Adrenal gland (tissue), 5 donors: ENCODE data around the gene ARHGAP10.

Source experiments
- CTCF ChIP-seq, 6 experiments: fragments of 450-650 bp in 4 of 6; fragments of 200-600 bp in 2 of 6; sonication (generic) in 1 of 6; IDR thresholded peaks; 1 replicate in 5 of 6; 2 replicates in 1 of 6; pipeline versions ENCODE4 v1.5.1 to v1.8.0; 2016 to 2021; ENCODE audit warnings: antibody characterized with exemption in 6 of 6, mild to moderate bottlenecking in 2 of 6, moderate library complexity in 1 of 6
- POLR2A ChIP-seq, 2 donors: fragments of 450-650 bp; IDR thresholded peaks; one replicate each; pipeline ENCODE4 v1.6.1; 2017; ENCODE audit warnings: antibody characterized with exemption in 2 of 2, mild to moderate bottlenecking in 2 of 2, moderate library complexity in 1 of 2
- donor health status: DM: no; HTN: no; CAD: no.

GRCh38 chr4:147941373-147941772 is 209.5 kb downstream of the ARHGAP10 start:
- TF ChIP-seq CTCF (IDR thresholded peaks at IDR 0.05) (no peak), POLR2A (IDR thresholded peaks at IDR 0.05) (no peak)
